Transverse colon (tissue), 4 donors: ENCODE results near the gene PTTG1. TPM values are rescaled to one million over a fixed set of nuclear protein-coding genes. Genes with fewer than 3 reads are reported as not detected.

Source experiments
- DNase-seq: peaks from one replicate; pipeline ENCODE4 v3.0.0-alpha.2; 2019
- H3K27ac ChIP-seq, 4 donors: fragments of 200-600 bp; sonication (generic); 2 replicates each; pipeline ENCODE4 v1.5.1; 2016 to 2018; ENCODE audit warnings: inconsistent platforms in 4 of 4
- H3K27me3 ChIP-seq: fragments of 200-600 bp; sonication (generic); 2 replicates; pipeline ENCODE4 v1.5.1; 2017; ENCODE audit warnings: inconsistent platforms
- H3K36me3 ChIP-seq, 4 donors: fragments of 200-600 bp; sonication (generic); 2 replicates each; pipeline ENCODE4 v1.5.1; 2017 to 2019; ENCODE audit warnings: inconsistent platforms in 4 of 4
- H3K4me1 ChIP-seq, 4 donors: fragments of 200-600 bp; sonication (generic); 2 replicates each; pipeline ENCODE4 v1.5.1; 2017 to 2020; ENCODE audit warnings: inconsistent platforms in 4 of 4
- H3K4me3 ChIP-seq, 4 donors: fragments of 200-600 bp; sonication (generic); 1 replicate in 1 of 4; 2 replicates in 3 of 4; pipeline versions ENCODE4 v1.5.1 to v1.6.1; 2017 to 2019; ENCODE audit warnings: inconsistent platforms in 4 of 4
- H3K9me3 ChIP-seq, 2 donors: fragments of 200-600 bp; sonication (generic); 2 replicates each; pipeline ENCODE4 v1.5.1; 2017 to 2019; ENCODE audit warnings: inconsistent platforms in 2 of 2
- CTCF ChIP-seq, 5 experiments: fragments of 200-600 bp in 3 of 5; fragments of 450-650 bp in 2 of 5; sonication (generic) in 3 of 5; IDR thresholded peaks; 1 replicate in 2 of 5; 2 replicates in 3 of 5; pipeline ENCODE4 v1.5.1; 2016 to 2017; ENCODE audit warnings: antibody characterized with exemption in 5 of 5, inconsistent platforms in 3 of 5, mild to moderate bottlenecking in 2 of 5, moderate library complexity in 1 of 5
- EP300 ChIP-seq: sonication (generic); formaldehyde crosslinking; IDR thresholded peaks from one replicate; pipeline ENCODE4 v1.6.1; 2017; ENCODE audit warnings: antibody characterized with exemption, low read depth
- POLR2A ChIP-seq: fragments of 450-650 bp; IDR thresholded peaks from one replicate; pipeline ENCODE4 v1.6.1; 2016; ENCODE audit warnings: antibody characterized with exemption, mild to moderate bottlenecking, moderate library complexity
- POLR2AphosphoS5 ChIP-seq, 3 donors: sonication (generic); formaldehyde crosslinking; IDR thresholded peaks; one replicate each; pipeline ENCODE4 v1.6.1; 2016; ENCODE audit warnings: antibody characterized with exemption in 3 of 3
- WGBS, 2 donors: methylation state at CpG; one replicate each; pipeline ENCODE4 v1.1.5; 2018; ENCODE audit warnings: low coverage in 1 of 2; 5-methylcytosine and 5-hydroxymethylcytosine counted together
- in situ Hi-C, 4 donors: fragments of 200-750 bp; cut with MboI; loops; one replicate each; pipeline versions ENCODE4 v1.15.0 to v1.15.1; 2017; ENCODE audit warnings: low sequenced_read_pairs in 3 of 4, low pct_ligation_motif_present in 1 of 4, low pct_unique_long_range_greater_than_20kb in 1 of 4
- intact Hi-C: fragments of 100-400 bp; cut with DNase I; formaldehyde crosslinking; loops from one replicate; pipeline ENCODE4 v1.15.1; 2023; ENCODE audit warnings: low total_unique reads
- total RNA-seq, 4 donors: library from RNA; depleted of rRNA; stranded (reverse); fragments of >200 nt; gene quantifications; one replicate each; pipeline ENCODE4 v1.1.0, GENCODE V29; 2016

PTTG1 gene
- total RNA-seq, 4 donors from 2014 or later: 6.4 to 41.1 (median 15.2) TPM

DNA sequence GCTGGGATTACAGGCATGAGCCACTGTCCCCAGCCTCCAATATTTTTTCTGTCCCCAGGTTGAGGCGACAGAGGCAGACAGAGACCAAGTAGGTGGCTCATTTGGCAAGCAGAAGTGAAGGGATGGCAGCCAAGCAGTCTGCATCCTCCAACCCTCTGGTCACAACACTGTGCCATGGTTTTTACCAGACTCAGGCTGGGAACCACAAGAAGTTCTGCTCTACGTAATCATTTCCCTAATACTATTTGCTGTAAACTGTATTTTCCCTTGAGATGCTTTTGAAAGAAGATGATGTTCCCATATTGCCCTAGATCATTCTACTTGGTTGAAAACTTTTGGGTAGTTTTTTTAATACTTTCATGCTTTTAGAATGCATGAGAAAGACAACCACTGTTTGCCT is 40.5 kb downstream of the PTTG1 start:
- peaks cover 4 to 8% (median 5%) of the 10 kb centered on the region in 4 donors for H3K4me1 ChIP-seq
- DNase-seq: no peak
- no peaks in the 10 kb centered on the region for H3K36me3 ChIP-seq
- 71 to 83% methylated on average over 2 of the region's 2 CpGs for WGBS, 2 donors
- intact Hi-C loops (no loop called here), in situ Hi-C loops (no loop called here)
- H3K27ac ChIP-seq: no peak overlapping the region
- no peak overlapping the region for H3K4me3 ChIP-seq
- H3K27me3 ChIP-seq: no peaks in the 10 kb centered on the region
- no peaks in the 10 kb centered on the region for H3K9me3 ChIP-seq
- no peak for TF ChIP-seq CTCF (IDR thresholded peaks at IDR 0.05)

- Histone ChIP-seq H3K27ac (no peak overlapping the region), H3K9me3 (no peaks in the 10 kb centered on the region)
- in situ Hi-C loops: no loop called here
These were observed 41.6 kb downstream of the PTTG1 start for GRCh38 chr5:160463227-160463626.

GRCh38 chr5:160463740-160464465 is 42.2 kb downstream of the PTTG1 start:
- no peak overlapping the region for H3K27ac ChIP-seq
- H3K4me3 ChIP-seq: no peak overlapping the region
- intact Hi-C loops: no loop called here
- peaks cover 10 to 26% (median 15%) of the 10 kb centered on the region in 4 donors for H3K4me1 ChIP-seq
- 60 to 70% methylated on average over 5 to 7 of the region's 7 CpGs for WGBS, 2 donors
- no peaks in the 10 kb centered on the region for H3K36me3 ChIP-seq
- DNase-seq: no peak
- no peaks in the 10 kb centered on the region for H3K9me3 ChIP-seq
- H3K27me3 ChIP-seq: no peaks in the 10 kb centered on the region
- in situ Hi-C loops: no loop called here
- TF ChIP-seq EP300 (no peak), POLR2A (no peak), POLR2AphosphoS5 (IDR thresholded peaks at IDR 0.05) (no peak), CTCF (IDR thresholded peaks at IDR 0.05) (no peak)

More at GRCh38 chr5:160463227-160463626, 41.6 kb downstream of the PTTG1 start:
- Histone ChIP-seq H3K36me3 (no peaks in the 10 kb centered on the region), H3K27me3 (no peaks in the 10 kb centered on the region), H3K4me1 (peaks cover 9 to 19% (median 13%) of the 10 kb centered on the region in 4 donors), H3K4me3 (no peak overlapping the region)
- WGBS, 2 donors: 93% methylated on average over 4 of the region's 4 CpGs
- intact Hi-C loops: no loop called here
- TF ChIP-seq CTCF (IDR thresholded peaks at IDR 0.05) (no peak), EP300 (no peak), POLR2AphosphoS5 (IDR thresholded peaks at IDR 0.05) (no peak), POLR2A (no peak)
- DNase-seq: no peak

GRCh38 chr5:160464466-160464797 is 42.8 kb downstream of the PTTG1 start:
- no peak for DNase-seq
- 60% methylated on average over 4 of the region's 4 CpGs; no CpG with 5 or more reads in 1 of the 2 donors for WGBS, 2 donors
- TF ChIP-seq EP300 (no peak), POLR2A (no peak), POLR2AphosphoS5 (IDR thresholded peaks at IDR 0.05) (no peak), CTCF (IDR thresholded peaks at IDR 0.05) (no peak)
- H3K4me3 ChIP-seq: no peak overlapping the region
- no peaks in the 10 kb centered on the region for H3K36me3 ChIP-seq
- H3K27me3 ChIP-seq: no peaks in the 10 kb centered on the region
- H3K27ac ChIP-seq: no peak overlapping the region
- intact Hi-C loops (no loop called here), in situ Hi-C loops (no loop called here)
- H3K9me3 ChIP-seq: no peaks in the 10 kb centered on the region
- peaks cover 10 to 31% (median 15%) of the 10 kb centered on the region in 4 donors for H3K4me1 ChIP-seq
